ENCODE measurements around the gene YPEL2. TPM values are rescaled to one million over a fixed set of nuclear protein-coding genes. Genes with fewer than 3 reads are reported as not detected.
A peak's percentile ranks its signal among the peaks of the same experiment; 100 is the strongest.

Gene YPEL2
- total RNA-seq, 1 donor from 2014 or later: 16.7 TPM

DNA sequence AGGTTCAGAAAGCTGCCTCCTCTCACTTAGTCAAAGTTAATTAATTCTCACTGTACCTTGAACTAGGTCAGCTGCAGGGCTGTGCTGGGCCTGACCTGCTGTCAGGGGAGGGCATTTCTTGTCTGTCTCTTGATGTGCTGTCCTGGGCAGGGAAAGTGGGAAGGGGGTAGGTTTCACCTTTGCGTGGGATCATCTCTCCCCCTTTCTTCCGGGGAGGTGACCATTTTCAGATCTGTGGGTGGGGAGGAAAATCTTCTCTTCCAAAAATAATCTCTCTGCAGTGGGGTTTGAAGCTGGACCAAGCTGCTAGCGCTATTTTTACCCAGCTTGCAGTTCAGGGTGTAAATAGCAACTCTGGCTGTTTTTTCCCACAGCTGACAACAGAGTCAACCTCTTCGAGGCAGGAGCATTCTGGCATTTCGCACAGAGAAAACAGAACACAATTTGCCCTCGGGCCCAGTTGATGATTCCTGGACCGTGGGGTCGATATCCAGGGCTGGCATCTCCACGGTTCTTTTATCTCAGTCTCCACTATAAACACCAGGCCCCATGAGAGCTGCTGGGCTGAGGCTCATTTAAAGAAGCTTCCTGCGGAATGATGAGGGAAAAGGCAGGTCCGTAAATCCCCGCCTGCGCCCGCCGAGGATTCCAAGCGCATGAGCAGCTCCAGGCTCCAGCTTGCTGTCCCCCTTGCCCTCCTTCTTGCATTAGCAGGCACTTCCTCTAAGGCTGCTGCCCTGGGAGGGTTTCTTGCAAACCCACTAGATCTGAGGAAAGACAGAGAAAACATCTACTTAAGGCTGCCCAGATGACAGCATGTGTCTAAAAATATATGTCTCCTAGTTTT, 93.9 kb downstream of the YPEL2 start:
- peak overlapping the region; percentile 83 for H3K27ac ChIP-seq
- H3K4me1 ChIP-seq: peaks cover 65% of the 10 kb centered on the region
- H3K36me3 ChIP-seq: no peaks in the 10 kb centered on the region
- H3K27me3 ChIP-seq: no peaks in the 10 kb centered on the region
- no peak overlapping the region for H3K4me3 ChIP-seq
- no peak for DNase-seq (ENCODE audit: extremely low spot score in 2 of 2)
- intact Hi-C loops (cut with DNase I): loop anchor here (5.0 to 10.0 kb wide), 2 partner anchors 51 to 93 kb away; partner anchors contain the start of gene YPEL2
- H3K9me3 ChIP-seq: no peaks in the 10 kb centered on the region
- TF ChIP-seq POLR2A (IDR thresholded peaks at IDR 0.05): no peak
- TF ChIP-seq, protein P1, sequence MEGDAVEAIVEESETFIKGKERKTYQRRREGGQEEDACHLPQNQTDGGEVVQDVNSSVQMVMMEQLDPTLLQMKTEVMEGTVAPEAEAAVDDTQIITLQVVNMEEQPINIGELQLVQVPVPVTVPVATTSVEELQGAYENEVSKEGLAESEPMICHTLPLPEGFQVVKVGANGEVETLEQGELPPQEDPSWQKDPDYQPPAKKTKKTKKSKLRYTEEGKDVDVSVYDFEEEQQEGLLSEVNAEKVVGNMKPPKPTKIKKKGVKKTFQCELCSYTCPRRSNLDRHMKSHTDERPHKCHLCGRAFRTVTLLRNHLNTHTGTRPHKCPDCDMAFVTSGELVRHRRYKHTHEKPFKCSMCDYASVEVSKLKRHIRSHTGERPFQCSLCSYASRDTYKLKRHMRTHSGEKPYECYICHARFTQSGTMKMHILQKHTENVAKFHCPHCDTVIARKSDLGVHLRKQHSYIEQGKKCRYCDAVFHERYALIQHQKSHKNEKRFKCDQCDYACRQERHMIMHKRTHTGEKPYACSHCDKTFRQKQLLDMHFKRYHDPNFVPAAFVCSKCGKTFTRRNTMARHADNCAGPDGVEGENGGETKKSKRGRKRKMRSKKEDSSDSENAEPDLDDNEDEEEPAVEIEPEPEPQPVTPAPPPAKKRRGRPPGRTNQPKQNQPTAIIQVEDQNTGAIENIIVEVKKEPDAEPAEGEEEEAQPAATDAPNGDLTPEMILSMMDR (IDR thresholded peaks at IDR 0.05): no peak

DNA sequence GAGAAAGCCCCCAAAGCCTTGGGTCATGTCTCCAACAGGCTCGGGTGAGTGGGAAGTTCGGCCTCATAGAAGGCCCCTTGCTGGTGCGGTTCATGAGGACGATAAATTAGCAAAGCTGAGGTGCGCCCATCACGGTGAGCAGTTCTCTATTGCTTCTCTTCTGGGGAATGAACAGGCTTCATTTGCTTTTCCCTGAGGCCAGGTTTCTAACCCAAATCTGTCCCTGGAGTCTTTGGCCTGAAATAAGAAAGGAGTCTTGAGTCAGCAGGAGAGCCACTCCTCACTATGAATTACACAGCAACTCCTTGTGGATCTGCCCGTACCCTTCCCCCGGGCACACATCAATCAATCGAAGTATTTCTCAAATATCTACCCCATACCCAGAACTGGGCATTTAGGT, 94.6 kb downstream of the YPEL2 start:
- H3K4me1 ChIP-seq: peaks cover 65% of the 10 kb centered on the region
- intact Hi-C loops (cut with DNase I): loop anchor here (5.0 to 10.0 kb wide), 2 partner anchors 51 to 94 kb away; partner anchors contain the start of gene YPEL2
- H3K27me3 ChIP-seq: no peaks in the 10 kb centered on the region
- H3K27ac ChIP-seq: peak overlapping the region; percentile 83
- H3K36me3 ChIP-seq: no peaks in the 10 kb centered on the region
- TF ChIP-seq, protein P1 (IDR thresholded peaks at IDR 0.05): no peak
- TF ChIP-seq POLR2A (IDR thresholded peaks at IDR 0.05): no peak
- H3K9me3 ChIP-seq: no peaks in the 10 kb centered on the region
- no peak for DNase-seq (ENCODE audit: extremely low spot score in 2 of 2)
- H3K4me3 ChIP-seq: no peak overlapping the region

DNA sequence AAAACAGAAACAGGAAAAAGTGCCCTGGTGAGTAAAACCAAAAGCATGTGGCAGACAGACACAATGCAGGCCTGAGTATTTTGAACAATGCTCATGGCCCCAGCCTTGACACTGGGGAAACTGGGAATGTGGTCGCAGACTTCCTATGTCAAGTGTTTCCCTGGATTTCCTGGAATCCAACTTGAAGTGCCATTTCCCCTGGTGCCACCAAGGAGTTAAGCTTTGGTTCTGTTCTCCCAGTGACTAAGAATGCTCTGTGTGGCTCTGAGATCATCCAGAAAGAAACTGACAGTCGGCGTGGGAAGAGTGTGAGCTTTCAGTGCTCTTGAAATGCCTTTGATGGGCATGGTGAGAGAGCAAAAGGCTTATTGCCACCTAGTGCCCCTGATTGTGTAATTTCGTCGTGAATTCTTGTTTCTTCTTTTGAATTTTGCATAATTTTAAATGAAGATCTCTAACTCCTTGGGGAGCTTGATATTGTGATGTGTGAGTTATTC, 96.0 kb downstream of the YPEL2 start:
- DNase-seq (ENCODE audit: extremely low spot score in 2 of 2): no peak
- Histone ChIP-seq H3K4me1 (peaks cover 65% of the 10 kb centered on the region), H3K27me3 (no peaks in the 10 kb centered on the region), H3K27ac (peak overlapping the region; percentile 83), H3K4me3 (no peak overlapping the region), H3K36me3 (no peaks in the 10 kb centered on the region), H3K9me3 (no peaks in the 10 kb centered on the region)
- TF ChIP-seq POLR2AphosphoS5 (IDR thresholded peaks at IDR 0.05; ENCODE audit: insufficient read depth in 1 of 2, low read depth in 1 of 2): peak in 1 of 2 donors; percentile 47
- TF ChIP-seq, protein P1 (IDR thresholded peaks at IDR 0.05): no peak
- TF ChIP-seq POLR2A (IDR thresholded peaks at IDR 0.05): no peak
- intact Hi-C loops (cut with DNase I): loop anchor here (5.0 to 10.0 kb wide), 2 partner anchors 53 to 95 kb away; partner anchors contain the start of gene YPEL2

DNA sequence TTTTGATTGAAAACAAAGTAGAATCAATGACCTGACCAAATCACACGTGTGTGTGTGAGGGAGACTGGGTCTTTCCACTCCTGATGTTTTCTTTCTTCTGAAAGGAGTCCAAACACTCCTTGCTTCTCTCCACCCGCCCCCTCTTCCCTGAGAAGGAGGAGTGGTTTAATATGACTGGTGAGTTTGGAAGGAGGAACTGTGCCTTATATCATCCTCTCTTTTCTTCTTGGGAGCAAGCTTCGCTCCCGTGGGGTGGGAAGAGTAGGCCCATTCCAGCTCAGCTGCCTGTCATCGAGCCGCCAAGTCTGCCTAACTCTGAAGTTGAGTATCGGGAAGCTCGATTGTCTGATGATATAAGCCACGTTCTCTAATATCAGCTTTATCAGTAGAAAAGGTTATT, 96.5 kb downstream of the YPEL2 start:
- Histone ChIP-seq H3K27ac (peak overlapping the region; percentile 83), H3K36me3 (no peaks in the 10 kb centered on the region), H3K4me3 (no peak overlapping the region), H3K9me3 (no peaks in the 10 kb centered on the region), H3K27me3 (no peaks in the 10 kb centered on the region), H3K4me1 (peaks cover 60% of the 10 kb centered on the region)
- TF ChIP-seq, protein P1 (IDR thresholded peaks at IDR 0.05): no peak
- no peak for TF ChIP-seq POLR2A (IDR thresholded peaks at IDR 0.05)
- no peak for TF ChIP-seq POLR2AphosphoS5 (IDR thresholded peaks at IDR 0.05; ENCODE audit: insufficient read depth in 1 of 2, low read depth in 1 of 2)
- intact Hi-C loops (cut with DNase I): loop anchor here (5.0 to 10.0 kb wide), 2 partner anchors 53 to 96 kb away; partner anchors contain the start of gene YPEL2
- DNase-seq (ENCODE audit: extremely low spot score in 2 of 2): no peak
